ENCODE measurements around the gene PCYOX1L.

DNA sequence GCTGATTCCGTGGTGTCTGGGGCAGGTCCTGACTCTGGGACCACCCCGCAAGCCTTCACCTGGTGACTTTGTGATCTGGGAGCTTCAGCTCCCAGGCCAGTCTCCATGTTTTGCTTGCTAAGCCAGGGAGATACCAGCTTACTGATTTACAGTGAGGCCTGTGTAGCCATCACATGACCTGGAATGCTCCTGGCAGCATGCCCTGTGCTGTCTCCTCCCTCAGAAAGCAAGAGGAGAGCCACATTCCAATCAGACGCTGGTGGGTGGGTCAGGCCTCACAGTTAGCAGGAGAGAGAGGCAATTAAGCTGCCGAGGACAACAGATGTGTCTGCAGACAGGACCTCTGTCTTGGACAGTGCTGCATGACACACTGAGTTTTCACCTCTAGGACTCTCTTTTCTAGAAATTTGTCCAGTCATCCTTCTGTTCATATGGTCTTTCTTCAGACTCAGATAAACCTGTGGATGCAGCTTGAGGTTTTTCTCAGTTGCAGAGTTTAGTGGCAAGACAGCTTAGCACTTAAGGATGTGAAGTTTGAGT, 37.0 kb upstream of the PCYOX1L start:
- no peak for TF ChIP-seq EZH2 (IDR thresholded peaks at IDR 0.05; ENCODE audit: low read depth, unreplicated experiment)
- no peak for TF ChIP-seq EZH2phosphoT487 (IDR thresholded peaks at IDR 0.05; ENCODE audit: unreplicated experiment)
- no peak for TF ChIP-seq POLR2AphosphoS5 (IDR thresholded peaks at IDR 0.05; ENCODE audit: low read depth)
- TF ChIP-seq CTCF (conservative IDR thresholded peaks at IDR 0.05; ENCODE audit: low read depth in 2 of 2): no peak
- TF ChIP-seq JUNB (IDR thresholded peaks at IDR 0.05; ENCODE audit: unreplicated experiment): no peak
- TF ChIP-seq, protein P1, sequence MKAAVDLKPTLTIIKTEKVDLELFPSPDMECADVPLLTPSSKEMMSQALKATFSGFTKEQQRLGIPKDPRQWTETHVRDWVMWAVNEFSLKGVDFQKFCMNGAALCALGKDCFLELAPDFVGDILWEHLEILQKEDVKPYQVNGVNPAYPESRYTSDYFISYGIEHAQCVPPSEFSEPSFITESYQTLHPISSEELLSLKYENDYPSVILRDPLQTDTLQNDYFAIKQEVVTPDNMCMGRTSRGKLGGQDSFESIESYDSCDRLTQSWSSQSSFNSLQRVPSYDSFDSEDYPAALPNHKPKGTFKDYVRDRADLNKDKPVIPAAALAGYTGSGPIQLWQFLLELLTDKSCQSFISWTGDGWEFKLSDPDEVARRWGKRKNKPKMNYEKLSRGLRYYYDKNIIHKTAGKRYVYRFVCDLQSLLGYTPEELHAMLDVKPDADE (IDR thresholded peaks at IDR 0.05): no peak

All from GM23338 (cell line).